Activated gamma-delta T cell treated with Interleukin-2 at 50 U/mL for 16 hours (primary cell): ENCODE measurements around the gene POU2F1.

Experiments used
- DNase-seq: peaks from one replicate; pipeline ENCODE4 v3.0.0-alpha.2; 2020

The POU2F1 gene

DNA sequence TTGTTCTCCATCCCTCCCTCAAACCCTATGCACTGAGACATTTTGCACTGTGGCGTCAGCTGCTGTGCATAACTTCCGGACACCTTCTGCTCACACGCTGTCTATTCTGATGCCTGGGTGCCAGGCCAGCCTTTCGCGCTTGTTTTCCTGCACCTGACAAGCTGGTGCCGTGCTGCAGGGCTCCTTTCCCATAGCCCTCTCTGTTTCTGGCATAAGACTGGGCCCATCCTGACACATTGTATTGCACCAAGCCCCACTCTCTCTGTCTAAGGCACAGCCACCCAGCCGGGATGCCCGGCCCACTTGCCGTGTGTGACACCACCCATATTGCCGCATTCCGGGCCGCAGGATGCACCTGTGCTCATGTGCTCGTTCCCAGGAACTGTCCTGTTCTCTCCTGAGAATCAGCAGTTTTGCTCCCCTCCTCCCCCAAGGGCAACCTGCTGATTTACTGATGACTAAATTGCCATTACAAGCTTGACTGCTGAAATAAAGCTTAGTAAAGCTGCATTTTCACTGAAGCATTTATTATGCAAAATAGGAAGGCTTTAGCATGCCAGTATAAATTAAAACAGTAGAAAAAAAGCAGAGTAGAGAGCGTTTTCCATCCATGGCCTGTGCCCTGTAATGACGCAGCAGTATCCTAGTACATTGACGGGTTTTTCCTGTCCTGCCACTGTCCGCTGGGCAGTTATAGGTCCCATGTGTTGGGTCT lies 209.6 kb downstream of the POU2F1 start:
- DNase-seq: no peak

DNA sequence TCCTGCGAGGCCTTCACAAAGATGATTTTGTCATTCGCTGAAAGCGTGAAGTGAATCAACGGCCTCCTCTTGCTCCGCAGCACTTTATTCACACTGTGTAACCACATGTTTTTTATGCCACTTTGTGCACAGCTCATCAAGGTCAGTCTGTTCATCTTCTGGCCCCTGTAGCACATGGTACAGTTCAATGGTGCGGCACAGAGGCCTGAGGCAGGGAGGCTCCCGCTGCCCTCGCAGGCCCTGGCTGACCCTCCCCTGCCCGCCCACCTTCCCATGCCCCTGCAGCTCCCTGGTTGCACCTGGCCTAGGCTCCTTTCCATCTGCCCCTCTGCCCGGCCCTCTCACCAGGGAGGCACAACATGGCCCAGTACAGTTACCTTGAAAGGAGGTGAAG lies 210.2 kb downstream of the POU2F1 start:
- no peak for DNase-seq

DNA sequence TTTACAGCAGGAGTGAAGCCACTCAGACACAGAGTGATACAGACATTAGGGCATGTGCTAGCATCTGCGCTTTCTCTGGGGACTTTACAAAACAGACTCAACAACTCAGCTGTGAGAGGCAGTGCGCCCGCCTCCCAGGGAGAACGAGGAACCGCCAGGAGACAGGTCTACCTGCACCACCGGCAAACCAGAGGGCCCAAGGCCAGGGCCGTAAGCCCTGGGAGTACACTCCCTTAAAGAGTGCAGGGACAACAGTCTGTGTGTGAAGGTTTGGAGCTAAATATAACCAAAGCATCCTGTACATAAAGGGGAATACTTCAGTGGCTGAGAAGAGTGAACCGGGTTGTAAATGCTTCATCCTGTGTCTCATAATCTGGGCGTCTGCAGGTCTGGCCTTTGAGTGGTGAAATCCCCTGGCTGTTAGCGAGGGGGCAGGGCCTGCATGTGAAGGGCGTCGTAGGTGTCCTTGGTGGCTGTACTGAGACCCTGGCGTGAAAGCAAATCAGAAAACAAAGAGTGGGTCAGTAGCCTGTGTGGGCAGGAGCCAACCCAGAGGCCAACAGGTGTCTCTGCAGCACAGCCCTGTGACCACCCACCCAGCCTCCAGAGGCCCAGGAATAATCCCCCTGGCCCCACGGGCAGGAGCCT lies 210.7 kb downstream of the POU2F1 start:
- DNase-seq: no peak

DNA sequence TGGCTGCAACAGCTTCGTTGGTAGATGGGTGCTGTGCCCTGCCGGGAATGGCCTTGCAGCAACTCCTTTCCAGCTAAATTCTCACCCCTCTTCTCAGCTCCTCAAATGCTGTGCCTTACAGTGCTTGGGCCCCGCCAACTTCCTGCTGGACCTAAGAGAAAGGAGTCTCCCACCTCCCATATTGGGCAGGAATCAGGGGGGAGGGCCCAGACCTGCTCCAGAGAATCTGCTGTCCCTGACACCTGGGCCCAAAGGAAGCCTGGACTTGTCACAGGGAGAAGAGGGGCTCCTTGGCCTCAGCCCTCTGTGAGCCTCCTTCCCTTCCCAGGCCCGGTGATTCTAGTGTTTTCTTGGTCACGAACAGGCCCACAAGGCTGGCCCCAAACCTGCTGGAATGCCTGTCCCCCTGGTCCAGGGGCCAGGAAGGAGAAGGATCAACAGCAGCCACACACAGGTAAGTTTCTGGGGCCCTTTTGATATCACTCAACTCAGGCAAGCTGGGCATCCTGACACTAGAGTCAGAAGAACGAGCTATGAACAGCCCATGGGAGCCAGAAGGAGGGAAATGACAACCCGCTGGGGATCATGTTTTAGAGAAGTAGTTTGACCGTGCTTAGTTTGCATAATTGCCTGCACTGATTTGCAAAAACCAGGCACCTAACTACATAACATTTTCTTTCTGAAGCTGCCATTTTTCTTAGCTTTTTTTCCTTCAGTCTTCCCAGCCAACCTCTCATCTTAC lies 211.4 kb downstream of the POU2F1 start:
- DNase-seq: no peak

DNA sequence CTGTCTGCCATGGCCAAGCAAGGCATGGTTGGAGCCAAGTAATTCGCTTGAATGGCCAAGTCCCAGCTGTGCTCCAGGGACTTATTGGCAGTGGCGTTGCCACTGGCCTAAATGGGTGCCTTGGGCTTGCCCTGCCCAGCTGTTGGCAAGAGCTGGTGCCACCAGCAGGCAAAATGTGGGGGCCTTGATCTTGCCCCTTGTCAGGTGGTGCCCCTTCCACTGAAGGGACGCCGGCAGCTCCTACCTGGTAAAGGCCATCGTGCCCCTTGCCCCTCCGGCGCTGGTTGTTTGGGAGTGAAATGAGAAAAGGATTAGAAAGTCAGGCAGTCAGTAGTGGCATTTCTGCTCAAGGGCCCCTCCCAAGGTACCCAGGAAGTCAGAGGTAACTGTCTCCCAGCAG lies 212.1 kb downstream of the POU2F1 start:
- DNase-seq: no peak

DNA sequence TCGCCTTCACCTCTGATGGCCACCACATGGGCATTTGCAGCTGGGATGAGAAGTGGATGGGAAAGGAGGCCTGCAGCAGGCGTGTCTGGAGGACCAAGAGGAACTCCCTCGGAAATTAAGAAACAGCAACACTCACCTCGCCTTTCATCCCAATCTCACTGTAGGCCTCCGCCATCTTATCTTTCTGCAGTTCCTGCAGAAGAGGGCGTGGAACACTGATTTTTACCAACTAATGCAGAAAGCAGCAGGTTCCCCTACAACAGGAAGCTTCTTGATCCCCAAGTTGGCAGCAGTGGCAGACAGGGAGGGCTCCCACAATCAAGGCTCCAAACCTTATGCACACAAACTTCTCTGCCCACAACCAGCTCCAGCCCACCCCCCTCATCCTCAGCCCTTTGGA lies 213.2 kb downstream of the POU2F1 start:
- DNase-seq: no peak

DNA sequence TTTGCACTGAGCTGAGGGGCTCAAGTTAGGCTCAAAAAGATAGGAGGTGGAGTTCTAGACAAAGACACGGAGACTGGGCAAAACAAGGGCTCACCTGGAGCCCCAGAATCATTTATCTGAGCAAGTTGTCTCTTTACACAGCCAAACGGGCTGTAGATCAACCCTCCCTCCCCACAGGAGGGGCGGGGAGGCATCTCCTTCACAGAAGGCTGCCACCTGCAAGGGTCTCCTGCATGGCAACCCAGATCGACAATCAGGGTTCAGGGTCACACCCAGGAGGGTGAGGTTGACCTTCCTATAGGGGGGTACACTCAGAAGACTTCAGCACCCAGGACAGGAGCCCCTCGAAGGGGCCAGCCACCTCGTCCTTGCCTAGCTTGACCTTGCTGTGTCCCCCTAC lies 213.6 kb downstream of the POU2F1 start:
- no peak for DNase-seq

DNA sequence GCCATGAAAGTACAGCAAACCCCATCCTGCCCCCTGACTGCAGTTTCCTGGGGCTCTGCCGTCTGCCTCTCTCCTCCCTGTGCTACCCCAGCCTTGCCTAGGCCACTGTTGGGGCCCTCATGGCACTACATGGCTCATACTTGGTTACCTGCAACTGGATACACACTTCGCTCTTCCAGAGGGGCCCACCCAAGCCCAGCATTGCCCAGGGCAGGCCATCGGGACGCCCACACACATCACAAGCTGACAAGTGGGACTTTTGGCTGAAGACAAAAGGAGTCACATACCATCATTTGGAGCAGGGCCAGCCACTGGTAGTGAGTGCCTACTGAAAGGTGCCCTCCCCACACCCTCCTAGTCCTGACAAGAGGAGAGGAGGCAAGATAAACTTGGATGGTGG lies 214.8 kb downstream of the POU2F1 start:
- no peak for DNase-seq

DNA sequence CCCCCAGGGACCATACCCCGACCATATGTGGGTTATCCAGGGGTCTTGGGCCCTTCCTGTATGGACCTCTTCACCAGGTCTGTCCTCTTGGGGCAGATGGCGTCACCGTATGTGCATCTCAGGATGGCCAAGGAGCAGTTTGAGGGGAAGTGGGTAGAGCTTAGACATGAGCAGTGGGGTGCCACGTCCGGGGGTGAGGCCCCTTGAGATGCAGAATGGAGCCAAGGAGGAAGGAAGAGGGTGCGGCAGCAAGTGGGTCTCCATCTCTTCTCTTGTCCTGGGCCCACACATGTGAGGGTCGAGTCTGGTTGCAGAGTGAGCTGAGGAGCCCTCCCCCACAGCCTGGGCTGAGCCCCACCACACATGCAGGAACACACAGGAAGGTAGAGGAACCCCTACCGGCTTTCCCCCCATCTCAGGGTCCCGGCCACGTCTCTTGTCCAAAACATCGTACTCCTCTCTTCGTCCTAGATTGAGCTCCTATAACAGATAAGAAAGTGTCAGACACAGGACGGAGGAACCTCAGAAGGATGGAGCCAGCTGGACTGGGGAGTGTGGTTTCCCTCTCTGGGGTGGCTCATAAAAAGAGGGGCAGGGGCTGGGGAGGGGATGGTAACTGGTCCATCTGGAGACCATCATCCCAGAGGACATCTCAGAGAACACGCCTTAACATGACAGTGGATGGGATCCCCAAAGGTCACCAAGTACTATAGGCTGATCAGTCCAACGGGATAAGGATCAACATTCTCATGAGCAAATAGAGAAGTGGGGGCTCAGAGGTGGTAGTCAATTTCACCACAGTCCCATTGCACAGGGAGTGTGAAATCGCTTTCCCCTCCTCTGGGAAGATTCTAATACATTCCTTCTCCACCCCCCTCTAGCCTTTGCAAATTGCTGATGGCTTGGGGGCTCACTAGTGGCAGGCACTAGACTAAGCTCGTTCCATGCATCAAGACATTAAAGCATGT lies 217.8 kb downstream of the POU2F1 start:
- peak; percentile 56 for DNase-seq

DNA sequence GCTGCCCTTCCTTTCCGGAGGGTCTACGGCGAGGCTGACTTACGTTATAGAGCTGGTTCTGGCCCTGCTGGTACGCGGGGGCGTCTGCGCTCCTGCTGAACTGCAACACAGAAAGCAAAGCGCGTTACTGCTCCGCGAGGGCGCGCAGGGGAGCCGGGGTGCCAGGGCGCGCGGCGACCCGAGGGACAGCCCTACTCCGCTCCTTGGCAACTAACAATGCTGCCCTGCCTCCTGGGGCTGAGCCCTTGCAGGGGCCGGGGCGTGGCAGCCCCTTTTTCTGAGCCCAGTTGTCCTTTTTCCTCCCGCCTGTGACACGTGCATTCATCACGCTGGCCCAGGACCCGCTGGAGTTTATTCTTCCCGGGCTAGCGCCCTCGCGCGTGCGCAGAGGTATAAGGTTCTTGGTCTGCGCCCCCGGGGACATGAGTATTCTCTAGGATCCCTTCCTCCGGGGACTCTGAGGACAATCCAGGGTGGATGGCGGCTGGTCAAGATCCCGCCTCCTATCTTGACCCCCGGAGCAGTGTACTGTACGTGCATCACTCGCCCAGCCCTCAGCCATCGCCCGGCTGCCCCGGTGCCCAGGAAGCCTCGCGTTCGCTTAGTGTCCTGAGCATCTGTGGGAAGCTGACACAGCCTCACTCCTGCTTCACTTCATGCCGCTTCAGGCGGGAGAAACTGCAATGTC lies 218.8 kb downstream of the POU2F1 start:
- DNase-seq: no peak

DNA sequence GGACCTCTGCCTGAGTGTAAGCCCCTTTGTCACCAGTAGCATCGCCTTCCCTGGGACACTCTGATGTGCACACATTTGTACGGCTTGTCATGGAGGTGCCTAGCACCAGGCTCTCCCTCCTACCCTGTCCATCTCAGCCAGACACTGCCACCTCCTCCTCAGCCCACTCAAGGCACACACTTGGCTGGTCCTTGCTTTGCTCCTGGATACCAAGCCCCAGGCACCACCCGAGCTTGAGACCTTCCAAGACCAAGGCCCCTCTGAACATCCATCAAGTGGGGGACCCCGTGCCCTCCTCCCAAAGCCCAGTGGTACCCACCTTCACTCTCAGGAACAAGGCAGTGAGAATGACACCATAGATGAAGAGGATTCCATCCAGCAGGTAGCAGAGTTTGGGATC lies 219.7 kb downstream of the POU2F1 start:
- DNase-seq: no peak

DNA sequence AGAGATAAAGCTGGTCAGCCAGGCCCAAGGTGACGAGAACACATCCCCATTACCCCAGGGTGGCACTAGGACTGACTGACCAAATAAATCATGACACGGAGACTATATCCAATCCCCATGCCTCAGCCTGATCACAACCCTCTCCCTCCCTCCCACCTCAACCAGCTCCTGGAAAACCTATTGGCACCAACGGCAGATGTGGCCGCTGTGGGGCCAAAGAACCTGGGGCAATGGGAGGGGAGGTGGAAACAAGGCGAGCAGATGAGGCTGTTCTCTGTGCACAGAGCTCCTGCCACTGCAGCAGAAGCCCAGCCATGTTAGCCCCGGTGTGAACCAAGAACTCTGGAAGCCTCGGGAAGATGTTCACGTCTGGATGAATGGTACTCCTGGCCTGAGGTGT lies 220.1 kb downstream of the POU2F1 start:
- no peak for DNase-seq

DNA sequence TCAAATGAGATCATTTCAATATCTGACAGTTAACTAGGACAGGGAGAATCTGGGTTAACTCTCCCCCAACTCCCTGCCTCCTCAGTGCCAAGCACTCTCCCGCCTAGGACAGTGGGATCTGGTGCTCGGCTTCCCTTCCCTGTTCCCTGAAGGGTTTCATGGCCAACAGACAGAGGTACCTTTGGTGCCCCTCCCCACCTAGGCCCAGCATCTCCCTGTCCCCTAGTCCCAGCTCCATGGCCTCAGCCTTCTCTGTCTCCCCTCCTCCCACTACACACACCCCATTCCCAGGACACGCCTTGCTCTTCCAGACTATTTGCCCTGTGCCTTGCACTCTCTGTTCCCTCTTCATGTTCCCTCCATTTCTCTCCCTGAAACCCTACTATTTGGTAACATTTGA lies 220.5 kb downstream of the POU2F1 start:
- no peak for DNase-seq

DNA sequence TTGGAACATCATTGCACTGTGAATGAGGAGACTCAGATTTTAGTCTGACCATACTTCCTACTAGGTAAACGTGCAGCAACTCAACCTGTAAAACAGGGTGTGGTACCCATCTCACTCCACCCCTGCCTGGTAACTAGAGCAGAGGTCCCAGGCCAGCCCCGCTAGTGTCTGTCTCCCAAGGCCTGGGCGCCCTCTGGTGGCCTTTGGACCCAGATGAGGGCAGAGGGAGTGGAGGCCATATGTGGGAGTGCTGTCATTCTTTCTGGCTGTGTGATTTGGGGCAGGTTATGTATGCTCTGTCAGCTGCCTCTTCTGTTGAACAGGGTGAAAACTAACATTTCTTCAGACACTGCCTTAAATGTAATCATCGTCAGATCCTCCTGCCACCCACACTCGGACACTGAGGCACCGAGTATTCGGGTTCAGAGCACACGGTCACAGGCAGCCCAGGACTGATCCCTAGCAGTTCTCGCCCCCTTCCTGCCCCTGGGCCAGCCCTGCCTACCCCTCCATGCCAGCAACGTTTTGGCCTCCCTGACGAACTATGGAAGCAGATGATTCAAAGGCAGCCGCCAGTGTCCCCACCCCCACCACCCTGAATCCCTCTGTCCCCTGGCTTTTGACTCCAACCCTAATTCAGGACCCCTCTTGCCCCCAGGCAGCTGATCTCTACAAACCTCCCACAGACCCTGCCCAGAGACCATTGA lies 221.6 kb downstream of the POU2F1 start:
- DNase-seq: peak; percentile 88

DNA sequence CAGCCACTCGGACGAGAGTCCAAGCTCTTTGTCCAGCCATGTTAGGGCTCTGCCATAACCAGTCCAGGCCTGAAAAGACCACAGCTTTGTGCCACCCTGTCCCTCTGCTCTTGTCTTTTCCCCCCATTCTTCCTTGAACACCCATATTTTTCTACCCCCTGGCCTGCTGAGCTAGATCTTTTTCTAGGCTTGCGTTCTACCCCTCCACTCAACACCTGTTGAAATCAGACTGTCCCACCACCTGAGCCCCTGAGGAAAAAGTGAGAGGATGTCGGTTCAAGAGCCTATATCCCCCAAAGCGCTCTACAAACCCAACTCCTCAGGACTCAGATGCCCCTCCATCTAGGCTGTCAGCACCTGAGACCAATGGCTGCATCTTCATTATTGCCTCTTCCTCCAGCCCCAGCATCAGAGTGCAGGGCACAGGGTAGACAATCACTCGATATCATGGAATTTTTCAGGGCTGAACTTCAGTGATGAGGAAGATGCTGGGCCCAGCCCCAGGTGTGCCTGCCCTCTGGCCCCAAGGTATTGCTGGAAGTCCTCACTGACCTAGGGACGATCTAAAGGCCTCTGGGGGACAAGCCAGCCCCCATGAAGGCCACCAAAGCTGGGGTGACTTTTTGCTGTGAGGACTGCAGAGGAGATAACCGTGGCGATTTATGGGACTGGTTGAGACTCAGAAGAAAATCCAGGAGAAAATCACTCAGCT lies 222.3 kb downstream of the POU2F1 start:
- DNase-seq: no peak

DNA sequence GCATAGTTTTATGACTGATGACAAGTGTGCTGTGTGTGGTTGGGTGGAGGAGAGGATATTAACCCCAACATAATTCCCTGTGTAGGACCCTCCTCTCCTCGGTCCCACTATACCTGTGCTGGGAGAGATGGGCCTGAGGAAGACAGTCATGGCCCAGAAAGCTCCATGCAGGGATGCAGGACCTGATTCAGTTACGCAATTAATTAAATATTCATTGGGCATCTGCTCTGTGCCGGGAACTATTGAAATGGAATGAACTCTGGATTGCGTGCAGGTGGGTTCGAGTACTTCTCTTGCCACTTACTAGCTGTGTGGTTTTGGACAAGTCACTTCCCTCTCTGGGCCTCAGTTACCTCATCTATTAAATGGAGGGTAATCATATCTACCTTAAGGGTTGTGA lies 223.1 kb downstream of the POU2F1 start:
- no peak for DNase-seq

DNA sequence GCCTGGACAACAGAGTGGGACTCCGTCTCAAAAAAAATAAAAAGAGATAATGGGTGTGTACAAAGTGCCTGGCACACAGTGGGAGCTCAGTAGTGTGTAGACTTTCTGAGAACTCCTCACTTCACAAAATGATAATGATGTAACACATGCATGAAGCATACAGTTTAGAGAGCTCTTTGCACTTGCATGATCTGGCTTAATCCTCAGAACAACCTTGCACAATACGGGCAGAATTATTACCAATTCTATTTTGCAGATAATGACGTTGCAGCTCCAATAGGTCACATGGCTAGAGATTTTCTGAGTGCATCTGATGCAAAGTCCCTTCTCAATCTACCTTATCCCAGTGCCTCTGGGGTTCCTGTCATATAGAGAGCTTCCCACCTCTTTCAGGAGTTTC lies 226.3 kb downstream of the POU2F1 start:
- DNase-seq: no peak

DNA sequence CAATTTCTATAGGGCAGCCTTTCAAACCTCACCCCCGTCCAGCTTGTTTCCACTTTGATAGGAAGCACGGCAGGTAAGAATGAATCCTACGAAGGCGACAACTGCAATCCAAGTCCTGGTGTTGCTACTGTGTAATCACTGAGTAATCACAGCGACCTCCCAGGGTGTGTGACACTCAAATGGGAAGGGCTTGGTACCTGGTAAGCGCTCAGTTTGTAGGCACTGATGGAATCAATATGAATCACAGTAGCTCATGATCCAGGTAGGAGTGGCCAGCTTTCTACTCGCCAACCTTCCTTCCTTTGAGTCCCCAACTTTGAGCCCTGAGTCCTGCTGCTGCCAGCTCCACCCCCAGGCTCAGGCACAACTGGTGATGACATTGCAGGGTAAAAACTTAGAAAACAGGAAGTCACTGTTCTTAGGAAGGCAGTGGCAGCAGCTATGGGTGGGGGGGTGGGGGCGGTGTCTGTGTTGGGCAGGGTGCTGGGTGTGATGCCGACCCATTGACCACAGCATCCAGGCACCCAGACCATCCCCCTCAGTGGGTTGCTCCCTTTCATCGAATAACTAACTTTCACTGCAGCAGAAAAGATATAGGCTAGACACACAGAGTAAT lies 226.9 kb downstream of the POU2F1 start:
- DNase-seq: peak; percentile 61

DNA sequence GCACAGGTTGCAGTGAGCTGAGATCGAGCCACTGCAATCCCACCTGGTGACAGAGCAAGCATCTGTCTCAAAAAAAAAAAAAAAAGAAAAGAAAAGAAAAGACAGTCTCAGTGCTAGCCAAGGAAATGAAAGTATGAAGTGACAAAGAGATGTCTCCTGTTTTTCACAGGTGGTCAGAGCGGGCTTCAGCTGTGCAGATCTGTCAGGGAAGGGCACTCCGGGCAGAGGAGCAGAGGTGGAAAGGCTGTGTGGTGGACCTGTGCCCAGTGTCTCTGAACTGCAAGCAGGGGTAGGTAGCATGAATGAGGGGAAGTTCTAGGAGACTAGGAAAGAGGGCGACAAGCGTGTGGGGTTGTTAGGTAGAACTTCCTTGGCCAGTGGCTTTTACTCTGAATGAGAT lies 230.2 kb downstream of the POU2F1 start:
- no peak for DNase-seq

DNA sequence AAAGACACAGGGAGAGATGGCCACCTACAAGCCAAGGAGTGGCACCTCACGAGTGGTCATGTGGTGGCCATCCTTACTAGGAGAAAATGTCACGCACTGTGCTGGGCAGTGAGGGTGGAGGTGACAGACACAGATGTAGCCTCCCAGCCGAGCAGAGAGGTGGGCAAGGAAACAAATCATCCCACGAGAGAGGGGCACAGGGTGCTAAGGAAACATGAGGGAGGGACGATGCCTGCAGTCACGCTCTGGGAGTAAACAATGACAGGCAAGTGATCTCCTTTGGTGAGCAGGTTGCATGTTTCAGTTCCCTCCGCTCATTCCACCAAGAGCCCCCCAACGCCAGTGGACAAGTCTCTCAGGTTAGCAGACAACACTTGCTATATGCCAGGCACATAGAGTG lies 231.8 kb downstream of the POU2F1 start:
- DNase-seq: no peak

DNA sequence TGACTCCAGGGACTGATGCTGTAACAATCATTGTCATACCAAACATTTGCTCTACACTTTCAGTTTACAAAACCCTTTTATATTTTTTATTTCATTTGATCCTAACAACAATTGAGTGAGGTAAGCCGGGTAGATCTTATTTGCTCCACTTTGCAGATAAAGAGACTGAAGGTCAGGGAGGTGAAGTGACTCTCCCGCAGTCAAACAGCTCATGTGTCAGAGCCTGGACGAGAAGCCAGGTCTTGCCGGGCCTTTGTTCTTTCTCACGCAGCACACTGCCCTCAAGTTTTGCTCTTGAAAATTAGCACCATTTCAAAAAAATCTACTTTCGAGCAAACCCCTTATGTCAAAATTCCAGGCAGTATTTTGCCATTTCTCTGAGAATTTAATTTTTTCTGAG lies 232.4 kb downstream of the POU2F1 start:
- no peak for DNase-seq
